Measurements from ENCODE around the gene ZIC5. TPM values are rescaled to one million over a fixed set of nuclear protein-coding genes. Genes with fewer than 3 reads are reported as not detected.

The ZIC5 gene
- polyA plus RNA-seq, 1 donor from 2014 or later, result 0.94 TPM

- H3K27ac ChIP-seq (ENCODE audit: low read length), result no peak overlapping the region
Observed at GRCh38 chr13:99913167-99913566, 58.4 kb downstream of the ZIC5 start.

More at GRCh38 chr13:99913167-99913566, 58.4 kb downstream of the ZIC5 start:
- Histone ChIP-seq H3K9me2 (ENCODE audit: insufficient read depth, low read length) (no peaks in the 10 kb centered on the region), H3K4me2 (ENCODE audit: low read length) (no peak overlapping the region), H3K36me3 (ENCODE audit: insufficient read depth, low read length) (no peaks in the 10 kb centered on the region), H4K20me1 (ENCODE audit: insufficient read depth) (no peaks in the 10 kb centered on the region), H3K4me3 (ENCODE audit: low read length) (no peak overlapping the region), H3F3A (ENCODE audit: insufficient read depth, low read length, poor library complexity, severe bottlenecking) (no peaks in the 10 kb centered on the region), H3K9me3 (ENCODE audit: low read length) (no peaks in the 10 kb centered on the region), H3K9ac (ENCODE audit: low read length) (no peak overlapping the region), H3K79me2 (replicated peaks; ENCODE audit: insufficient read depth, low read length) (no peaks in the 10 kb centered on the region), H2AFZ (ENCODE audit: low read depth, low read length) (no peak overlapping the region), H3K27me3 (ENCODE audit: insufficient read depth, low read depth, low read length) (no peaks in the 10 kb centered on the region)
- TF ChIP-seq CTCF (IDR thresholded peaks at IDR 0.05; ENCODE audit: poor library complexity, severe bottlenecking), result no peak
- no peak for TF ChIP-seq SMC3 (conservative IDR thresholded peaks at IDR 0.05; ENCODE audit: poor library complexity)
- no peak for TF ChIP-seq REST (IDR thresholded peaks at IDR 0.05; ENCODE audit: borderline replicate concordance)
- no peak for TF ChIP-seq MXI1 (conservative IDR thresholded peaks at IDR 0.05; ENCODE audit: poor library complexity, severe bottlenecking)

Other genes with a start within 250 kb of the ZIC5 start
- 10.6 and 13.8 TPM in 2 replicates for gene ZIC2, start 10.0 kb upstream of the ZIC5 start, polyA plus RNA-seq
- gene PCCA, start 117.3 kb upstream of the ZIC5 start, polyA plus RNA-seq, result 17.0 and 21.2 TPM in 2 replicates

All from neural cell (in vitro differentiated cells).